ENCODE measurements around the gene SEMA3G.
A peak's percentile ranks its signal among the peaks of the same experiment; 100 is the strongest.

The SEMA3G gene

GRCh38 chr3:52458031-52458760, 13.3 kb upstream of the SEMA3G start:
- Histone ChIP-seq H3K4me1 (ENCODE audit: control insufficient read depth in 1 of 2, insufficient read depth in 2 of 2, low read length in 2 of 2) (peaks cover 0 to 19% of the 10 kb centered on the region in 2 donors), H3K4me3 (ENCODE audit: low read depth in 1 of 2, low read length in 2 of 2) (no peak overlapping the region), H3K36me3 (ENCODE audit: control insufficient read depth in 1 of 2, insufficient read depth in 2 of 2, low read length in 2 of 2) (peaks cover 27 to 40% of the 10 kb centered on the region in 2 donors)

DNA sequence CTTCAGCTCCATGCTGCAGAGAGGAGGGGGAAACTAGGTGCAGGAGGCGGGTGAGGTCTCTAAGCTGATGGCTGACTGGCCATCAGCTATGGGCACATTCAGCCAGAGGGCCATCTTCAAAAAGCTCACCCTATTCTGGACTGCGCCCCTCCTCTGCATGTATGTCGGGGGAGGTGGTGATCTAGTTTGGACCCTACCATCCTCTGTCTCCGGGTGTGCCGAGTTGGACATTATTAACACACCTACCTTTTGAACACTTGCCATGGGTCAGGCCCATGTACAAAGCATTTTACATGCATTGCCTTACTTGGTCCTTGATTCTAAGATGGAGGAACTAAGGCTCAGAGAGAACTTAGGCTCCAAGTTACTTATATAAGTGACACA, 11.9 kb upstream of the SEMA3G start:
- Histone ChIP-seq H3K9me3 (ENCODE audit: control insufficient read depth in 1 of 2, low read length in 2 of 2) (no peaks in the 10 kb centered on the region), H3K4me1 (ENCODE audit: control insufficient read depth in 1 of 2, insufficient read depth in 2 of 2, low read length in 2 of 2) (peaks cover 0 to 19% of the 10 kb centered on the region in 2 donors), H3K27me3 (ENCODE audit: low read depth, low read length) (no peaks in the 10 kb centered on the region), H3K27ac (ENCODE audit: low read length) (no peak overlapping the region), H3K36me3 (ENCODE audit: control insufficient read depth in 1 of 2, insufficient read depth in 2 of 2, low read length in 2 of 2) (peaks cover 26 to 33% of the 10 kb centered on the region in 2 donors), H3K4me3 (ENCODE audit: low read depth in 1 of 2, low read length in 2 of 2) (peak overlapping the region; percentile 74 to 76)

More at GRCh38 chr3:52458031-52458760, 13.3 kb upstream of the SEMA3G start:
- H3K27ac ChIP-seq (ENCODE audit: low read length), result no peak overlapping the region
- no peaks in the 10 kb centered on the region for H3K27me3 ChIP-seq (ENCODE audit: low read depth, low read length)
- no peaks in the 10 kb centered on the region for H3K9me3 ChIP-seq (ENCODE audit: control insufficient read depth in 1 of 2, low read length in 2 of 2)

DNA sequence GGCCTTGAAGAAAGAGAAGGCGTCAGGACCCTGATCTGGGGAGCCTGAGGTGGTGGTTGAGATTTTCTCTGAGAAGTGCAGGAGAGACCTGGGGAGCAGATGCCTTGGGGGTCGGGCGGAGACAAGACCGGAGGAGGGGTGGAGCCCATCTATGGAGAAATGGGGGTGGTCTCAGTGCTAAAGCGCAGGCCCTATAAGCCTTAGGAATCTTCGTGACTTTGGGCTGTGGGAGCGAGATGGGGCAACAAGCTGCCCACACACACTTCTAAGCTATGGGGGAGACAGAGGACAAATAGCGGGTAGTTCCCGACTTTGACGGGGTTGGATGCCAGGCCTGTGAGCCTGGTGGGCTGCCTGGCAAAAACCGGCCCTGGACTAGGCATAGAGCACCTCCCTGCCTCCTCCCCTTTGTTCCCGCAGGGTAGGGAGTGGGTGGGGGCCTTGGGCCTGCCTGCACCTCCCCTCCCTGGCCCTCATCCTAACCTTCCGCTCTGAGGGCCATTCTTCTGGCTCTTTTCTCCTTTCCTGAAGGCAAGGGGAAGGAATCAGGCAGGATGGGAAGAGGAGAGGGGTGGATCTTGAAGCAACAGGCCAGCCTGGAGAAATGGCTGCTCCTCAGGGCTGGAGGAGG, 11.4 kb upstream of the SEMA3G start:
- H3K4me3 ChIP-seq (ENCODE audit: low read depth in 1 of 2, low read length in 2 of 2), result peak overlapping the region; percentile 74 to 76
- no peaks in the 10 kb centered on the region for H3K9me3 ChIP-seq (ENCODE audit: control insufficient read depth in 1 of 2, low read length in 2 of 2)
- H3K4me1 ChIP-seq (ENCODE audit: control insufficient read depth in 1 of 2, insufficient read depth in 2 of 2, low read length in 2 of 2), result peaks cover 0 to 19% of the 10 kb centered on the region in 2 donors
- peaks cover 26 to 31% of the 10 kb centered on the region in 2 donors for H3K36me3 ChIP-seq (ENCODE audit: control insufficient read depth in 1 of 2, insufficient read depth in 2 of 2, low read length in 2 of 2)
- no peaks in the 10 kb centered on the region for H3K27me3 ChIP-seq (ENCODE audit: low read depth, low read length)
- H3K27ac ChIP-seq (ENCODE audit: low read length), result peak overlapping the region; percentile 67

DNA sequence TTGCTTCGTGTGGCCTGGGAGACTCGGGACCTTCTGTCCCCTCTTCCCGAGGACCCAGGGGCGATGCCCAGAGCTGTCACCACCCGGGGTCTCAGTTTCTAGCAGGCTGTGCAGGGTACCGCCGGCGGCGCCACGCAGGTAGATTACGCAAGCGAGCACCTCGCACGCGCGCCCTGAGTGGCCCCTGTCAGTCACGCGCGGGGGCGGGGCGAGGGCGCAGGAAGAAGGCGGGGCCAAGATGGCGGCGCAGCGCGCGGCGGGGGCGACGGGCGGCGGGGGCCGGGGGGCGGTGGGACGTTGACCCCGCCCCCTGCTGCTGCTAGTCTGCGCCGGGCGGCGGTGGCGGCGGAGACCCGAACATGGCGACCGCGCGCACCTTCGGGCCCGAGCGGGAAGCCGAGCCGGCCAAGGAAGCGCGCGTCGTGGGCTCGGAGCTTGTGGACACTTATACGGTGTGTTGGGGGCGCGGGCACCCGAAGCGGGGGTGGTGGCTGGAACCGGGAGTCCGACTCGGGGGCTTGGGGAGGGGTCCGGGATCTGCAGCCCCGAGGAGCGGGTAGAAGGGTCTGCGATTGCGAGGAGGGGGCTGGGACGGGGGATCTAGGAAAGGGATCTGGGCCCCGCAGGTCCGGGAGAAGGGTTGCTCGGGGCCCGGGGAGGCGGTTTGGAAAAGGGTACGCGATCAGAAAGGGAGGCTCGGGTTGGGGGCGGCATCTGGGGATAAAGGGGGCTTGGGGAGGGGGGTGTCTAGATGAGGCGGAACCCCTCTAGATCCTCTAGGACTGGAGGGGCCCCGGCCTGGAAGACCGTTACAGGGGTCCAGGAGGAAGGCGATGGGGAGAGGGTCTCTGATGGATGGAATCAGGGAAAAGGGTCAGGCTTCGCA, 10.6 kb upstream of the SEMA3G start, which contains the start of gene NISCH:
NISCH (plus strand) TSS at position 322 of the 886 bp plus-strand sequence; CDS start at position 360, 38 bp downstream.
- Histone ChIP-seq H3K9me3 (ENCODE audit: control insufficient read depth in 1 of 2, low read length in 2 of 2) (no peaks in the 10 kb centered on the region), H3K36me3 (ENCODE audit: control insufficient read depth in 1 of 2, insufficient read depth in 2 of 2, low read length in 2 of 2) (peaks cover 20 to 23% of the 10 kb centered on the region in 2 donors), H3K4me3 (ENCODE audit: low read depth in 1 of 2, low read length in 2 of 2) (peak within 1 kb of the TSS; percentile 74 to 86), H3K4me1 (ENCODE audit: control insufficient read depth in 1 of 2, insufficient read depth in 2 of 2, low read length in 2 of 2) (peaks cover 0 to 19% of the 10 kb centered on the region in 2 donors), H3K27ac (ENCODE audit: low read length) (peak within 1 kb of the TSS; percentile 84), H3K27me3 (ENCODE audit: low read depth, low read length) (no peaks in the 10 kb centered on the region)

GRCh38 chr3:52454938-52455282, 10.0 kb upstream of the SEMA3G start:
- H3K9me3 ChIP-seq (ENCODE audit: control insufficient read depth in 1 of 2, low read length in 2 of 2), result no peaks in the 10 kb centered on the region
- no peaks in the 10 kb centered on the region for H3K27me3 ChIP-seq (ENCODE audit: low read depth, low read length)
- peak overlapping the region; percentile 84 for H3K27ac ChIP-seq (ENCODE audit: low read length)
- H3K36me3 ChIP-seq (ENCODE audit: control insufficient read depth in 1 of 2, insufficient read depth in 2 of 2, low read length in 2 of 2), result peaks cover 17 to 19% of the 10 kb centered on the region in 2 donors
- H3K4me3 ChIP-seq (ENCODE audit: low read depth in 1 of 2, low read length in 2 of 2), result peak overlapping the region; percentile 74 to 86
- peaks cover 0 to 19% of the 10 kb centered on the region in 2 donors for H3K4me1 ChIP-seq (ENCODE audit: control insufficient read depth in 1 of 2, insufficient read depth in 2 of 2, low read length in 2 of 2)

- H3K27me3 ChIP-seq (ENCODE audit: low read depth, low read length), result no peaks in the 10 kb centered on the region
- H3K4me3 ChIP-seq (ENCODE audit: low read depth in 1 of 2, low read length in 2 of 2), result peak overlapping the region; percentile 74 to 86
- H3K27ac ChIP-seq (ENCODE audit: low read length), result peak overlapping the region; percentile 84
- peaks cover 0 to 19% of the 10 kb centered on the region in 2 donors for H3K4me1 ChIP-seq (ENCODE audit: control insufficient read depth in 1 of 2, insufficient read depth in 2 of 2, low read length in 2 of 2)
- H3K36me3 ChIP-seq (ENCODE audit: control insufficient read depth in 1 of 2, insufficient read depth in 2 of 2, low read length in 2 of 2), result peaks cover 12 to 19% of the 10 kb centered on the region in 2 donors
- H3K9me3 ChIP-seq (ENCODE audit: control insufficient read depth in 1 of 2, low read length in 2 of 2), result no peaks in the 10 kb centered on the region
Observed at GRCh38 chr3:52454250-52454937, 9.5 kb upstream of the SEMA3G start.

DNA sequence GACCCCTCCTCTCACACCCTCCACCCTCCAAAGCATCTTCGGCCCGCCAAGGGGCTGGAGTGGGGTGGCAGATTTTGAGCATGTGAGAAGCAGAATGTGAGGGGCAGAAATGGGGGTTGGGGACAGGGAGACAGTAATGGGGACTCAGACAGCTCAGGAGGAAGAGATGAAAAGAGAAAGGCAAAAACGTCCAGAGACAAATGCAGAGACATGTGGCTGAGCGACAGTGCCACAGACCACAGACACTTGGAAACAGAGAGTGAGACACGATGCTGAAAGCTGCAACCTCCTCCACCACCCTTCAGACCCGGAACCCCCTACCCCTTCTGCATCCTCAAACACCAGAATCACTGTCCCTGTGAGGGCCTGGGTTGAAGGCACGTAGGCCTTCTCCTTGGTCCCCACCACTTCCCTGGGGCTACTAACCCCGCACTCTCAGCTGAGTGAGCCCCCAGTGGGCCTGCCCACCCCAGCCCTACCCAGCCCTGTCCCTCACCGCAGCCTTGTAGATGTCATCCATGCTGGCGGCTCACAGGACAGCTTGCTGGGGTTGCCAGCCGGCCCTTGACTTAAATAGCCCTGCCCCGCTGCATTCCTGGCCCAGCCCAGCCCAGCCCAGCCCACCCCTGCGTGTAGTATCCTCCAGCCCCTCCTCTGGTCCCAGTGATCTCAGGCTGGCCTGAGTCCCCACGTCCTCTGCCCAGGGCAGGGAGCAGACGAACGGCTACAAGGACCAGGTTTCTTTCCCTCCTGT, 8.8 kb upstream of the SEMA3G start, which contains the start of gene TNNC1:
TNNC1 (minus strand) TSS at position 546 of the 754 bp plus-strand sequence; CDS start at position 520, 26 bp downstream.
- H3K9me3 ChIP-seq (ENCODE audit: control insufficient read depth in 1 of 2, low read length in 2 of 2), result no peaks in the 10 kb centered on the region
- H3K27ac ChIP-seq (ENCODE audit: low read length), result peak within 1 kb of the TSS; percentile 84
- no peaks in the 10 kb centered on the region for H3K27me3 ChIP-seq (ENCODE audit: low read depth, low read length)
- peak within 1 kb of the TSS; percentile 74 to 86 for H3K4me3 ChIP-seq (ENCODE audit: low read depth in 1 of 2, low read length in 2 of 2)
- H3K4me1 ChIP-seq (ENCODE audit: control insufficient read depth in 1 of 2, insufficient read depth in 2 of 2, low read length in 2 of 2), result peaks cover 0 to 19% of the 10 kb centered on the region in 2 donors
- peaks cover 5 to 12% of the 10 kb centered on the region in 2 donors for H3K36me3 ChIP-seq (ENCODE audit: control insufficient read depth in 1 of 2, insufficient read depth in 2 of 2, low read length in 2 of 2)

- peaks cover 0 to 3% of the 10 kb centered on the region in 2 donors for H3K36me3 ChIP-seq (ENCODE audit: control insufficient read depth in 1 of 2, insufficient read depth in 2 of 2, low read length in 2 of 2)
- H3K4me1 ChIP-seq (ENCODE audit: control insufficient read depth in 1 of 2, insufficient read depth in 2 of 2, low read length in 2 of 2), result peaks cover 0 to 19% of the 10 kb centered on the region in 2 donors
- H3K27ac ChIP-seq (ENCODE audit: low read length), result no peak overlapping the region
- H3K4me3 ChIP-seq (ENCODE audit: low read depth in 1 of 2, low read length in 2 of 2), result no peak overlapping the region
- no peaks in the 10 kb centered on the region for H3K27me3 ChIP-seq (ENCODE audit: low read depth, low read length)
- H3K9me3 ChIP-seq (ENCODE audit: control insufficient read depth in 1 of 2, low read length in 2 of 2), result no peaks in the 10 kb centered on the region
Observed at GRCh38 chr3:52452570-52453221, 7.8 kb upstream of the SEMA3G start.

- no peaks in the 10 kb centered on the region for H3K36me3 ChIP-seq (ENCODE audit: control insufficient read depth in 1 of 2, insufficient read depth in 2 of 2, low read length in 2 of 2)
- no peaks in the 10 kb centered on the region for H3K27me3 ChIP-seq (ENCODE audit: low read depth, low read length)
- H3K27ac ChIP-seq (ENCODE audit: low read length), result no peak overlapping the region
- no peak overlapping the region for H3K4me3 ChIP-seq (ENCODE audit: low read depth in 1 of 2, low read length in 2 of 2)
- H3K9me3 ChIP-seq (ENCODE audit: control insufficient read depth in 1 of 2, low read length in 2 of 2), result no peaks in the 10 kb centered on the region
- peaks cover 0 to 19% of the 10 kb centered on the region in 2 donors for H3K4me1 ChIP-seq (ENCODE audit: control insufficient read depth in 1 of 2, insufficient read depth in 2 of 2, low read length in 2 of 2)
Observed at GRCh38 chr3:52452126-52452525, 7.2 kb upstream of the SEMA3G start.

Data from muscle layer of duodenum (tissue), 2 donors.